Gastrocnemius medialis (tissue), 4 donors: Measurements from ENCODE around the gene TMEM255B. TPM values are rescaled to one million over a fixed set of nuclear protein-coding genes. Genes with fewer than 3 reads are reported as not detected.

Experiments
- ATAC-seq, 2 donors: fragments of 150-250 bp; one replicate each; pipeline ENCODE4 v1.9.1; 2016
- DNase-seq, 2 donors: peaks; one replicate each; pipeline ENCODE4 v3.0.0-alpha.2; 2019
- H3K27ac ChIP-seq, 4 donors: fragments of 200-600 bp; sonication (generic); 1 replicate in 1 of 4; 2 replicates in 3 of 4; pipeline ENCODE4 v1.5.1; 2016 to 2018; ENCODE audit warnings: mild to moderate bottlenecking in 2 of 4, moderate library complexity in 1 of 4
- H3K27me3 ChIP-seq, 3 donors: fragments of 200-600 bp; sonication (generic) in 2 of 3; 1 replicate in 1 of 3; 2 replicates in 2 of 3; pipeline versions ENCODE4 v1.5.1 to v1.6.0; 2016 to 2019; ENCODE audit warnings: mild to moderate bottlenecking in 1 of 3, moderate library complexity in 1 of 3
- H3K36me3 ChIP-seq, 2 donors: fragments of 200-600 bp; sonication (generic) in 1 of 2; one replicate each; pipeline ENCODE4 v1.5.1; 2017 to 2018
- H3K4me1 ChIP-seq, 2 donors: fragments of 200-600 bp; sonication (generic) in 1 of 2; one replicate each; pipeline ENCODE4 v1.5.1; 2016 to 2017; ENCODE audit warnings: mild to moderate bottlenecking in 2 of 2
- H3K4me3 ChIP-seq, 4 donors: fragments of 200-600 bp; sonication (generic) in 3 of 4; 1 replicate in 1 of 4; 2 replicates in 3 of 4; pipeline ENCODE4 v1.5.1; 2016 to 2019; ENCODE audit warnings: mild to moderate bottlenecking in 2 of 4
- H3K9me3 ChIP-seq, 3 donors: fragments of 200-600 bp; sonication (generic) in 2 of 3; 1 replicate in 1 of 3; 2 replicates in 2 of 3; pipeline ENCODE4 v1.5.1; 2016 to 2019
- POLR2A ChIP-seq, 2 donors: fragments of 450-650 bp; IDR thresholded peaks; one replicate each; pipeline ENCODE4 v1.6.1; 2017; ENCODE audit warnings: antibody characterized with exemption in 2 of 2, mild to moderate bottlenecking in 2 of 2, moderate library complexity in 2 of 2
- in situ Hi-C, 4 donors: fragments of 200-750 bp; cut with MboI; loops; one replicate each; pipeline versions ENCODE4 v1.15.0 to v1.8.0; 2017; ENCODE audit warnings: low sequenced_read_pairs in 4 of 4
- intact Hi-C: fragments of 100-400 bp; cut with DNase I; formaldehyde crosslinking; loops from one replicate; pipeline ENCODE4 v1.15.1; 2023; ENCODE audit warnings: low total_unique reads
- total RNA-seq, 4 donors: library from RNA; depleted of rRNA; stranded (reverse); fragments of >200 nt; gene quantifications; one replicate each; pipeline versions ENCODE4 v1.1.0 to v1.2.3, GENCODE V29; 2016
- TF ChIP-seq, protein P1 (sequence below), 5 experiments: fragments of 450-650 bp in 3 of 5; fragments of 200-600 bp in 2 of 5; sonication (generic) in 2 of 5; IDR thresholded peaks in 4 of 5; conservative IDR thresholded peaks in 1 of 5; 1 replicate in 4 of 5; 2 replicates in 1 of 5; pipeline ENCODE4 v1.5.1; 2016 to 2019; ENCODE audit warnings: antibody characterized with exemption in 5 of 5, mild to moderate bottlenecking in 3 of 5, moderate library complexity in 3 of 5

TMEM255B gene
- total RNA-seq, 4 donors from 2014 or later = 0.36 to 1.8 (median 0.59) TPM

DNA sequence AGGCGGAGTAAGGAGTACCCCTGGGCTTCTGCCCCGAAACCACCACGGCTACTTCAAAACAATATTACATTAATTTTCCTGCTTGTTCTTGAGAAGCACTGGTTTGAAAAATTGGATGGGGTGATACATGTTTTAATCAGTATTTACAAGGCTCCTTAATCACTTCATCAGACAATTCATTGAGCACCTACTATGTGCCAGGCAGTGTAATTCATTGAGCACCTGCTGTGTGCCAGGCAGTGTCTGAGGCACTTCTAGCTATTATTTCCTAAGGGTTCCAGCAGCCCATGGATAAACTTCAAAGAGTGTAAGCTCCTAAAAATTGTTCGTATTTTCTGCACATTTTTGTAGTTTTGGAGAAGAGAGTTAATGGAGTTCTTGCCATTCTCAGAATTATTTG lies 106.4 kb downstream of the TMEM255B start:
- H3K4me1 ChIP-seq = peaks cover 5 to 22% of the 10 kb centered on the region in 2 donors
- no peaks in the 10 kb centered on the region for H3K9me3 ChIP-seq
- TF ChIP-seq, protein P1, sequence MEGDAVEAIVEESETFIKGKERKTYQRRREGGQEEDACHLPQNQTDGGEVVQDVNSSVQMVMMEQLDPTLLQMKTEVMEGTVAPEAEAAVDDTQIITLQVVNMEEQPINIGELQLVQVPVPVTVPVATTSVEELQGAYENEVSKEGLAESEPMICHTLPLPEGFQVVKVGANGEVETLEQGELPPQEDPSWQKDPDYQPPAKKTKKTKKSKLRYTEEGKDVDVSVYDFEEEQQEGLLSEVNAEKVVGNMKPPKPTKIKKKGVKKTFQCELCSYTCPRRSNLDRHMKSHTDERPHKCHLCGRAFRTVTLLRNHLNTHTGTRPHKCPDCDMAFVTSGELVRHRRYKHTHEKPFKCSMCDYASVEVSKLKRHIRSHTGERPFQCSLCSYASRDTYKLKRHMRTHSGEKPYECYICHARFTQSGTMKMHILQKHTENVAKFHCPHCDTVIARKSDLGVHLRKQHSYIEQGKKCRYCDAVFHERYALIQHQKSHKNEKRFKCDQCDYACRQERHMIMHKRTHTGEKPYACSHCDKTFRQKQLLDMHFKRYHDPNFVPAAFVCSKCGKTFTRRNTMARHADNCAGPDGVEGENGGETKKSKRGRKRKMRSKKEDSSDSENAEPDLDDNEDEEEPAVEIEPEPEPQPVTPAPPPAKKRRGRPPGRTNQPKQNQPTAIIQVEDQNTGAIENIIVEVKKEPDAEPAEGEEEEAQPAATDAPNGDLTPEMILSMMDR (IDR thresholded peaks at IDR 0.05 in 4 of 5, conservative IDR thresholded peaks at IDR 0.05 in 1 of 5) = no peak
- no peak for TF ChIP-seq POLR2A (IDR thresholded peaks at IDR 0.05)
- ATAC-seq (no peak), DNase-seq (no peak)
- H3K36me3 ChIP-seq = no peaks in the 10 kb centered on the region
- intact Hi-C loops = no loop called here
- in situ Hi-C loops = no loop called here
- no peak overlapping the region for H3K27ac ChIP-seq
- H3K4me3 ChIP-seq = no peak overlapping the region
- no peaks in the 10 kb centered on the region for H3K27me3 ChIP-seq

Other genes starting within 250 kb of the TMEM255B start
- gene TFDP1, start 174.5 kb upstream of the TMEM255B start, total RNA-seq = 10 to 100 TPM; 14.9 to 35.4 (median 29.1) TPM
- not detected for gene ATP4B, start 101.0 kb upstream of the TMEM255B start, total RNA-seq
- gene GRK1, start 92.0 kb upstream of the TMEM255B start, total RNA-seq = under 1 TPM in 1 of 4 donors, not detected in 3; 0.10 TPM
- gene GAS6, start 104.8 kb downstream of the TMEM255B start, total RNA-seq = 100 to 1,000 TPM in 1 of 4 donors, 10 to 100 TPM in 3; 68.6 to 122 (median 86.3) TPM
- under 1 TPM in 3 of 4 donors, not detected in 1; 0.10 to 0.69 (median 0.15) TPM for gene C13orf46, start 214.8 kb downstream of the TMEM255B start, total RNA-seq